Liver (tissue), 9 donors: ENCODE measurements around the gene TBC1D20. TPM values are rescaled to one million over a fixed set of nuclear protein-coding genes. Genes with fewer than 3 reads are reported as not detected.

Experiments used
- DNase-seq: peaks from one replicate; pipeline ENCODE4 v3.0.0-alpha.2; 2017; ENCODE audit warnings: low spot score
- H3K27ac ChIP-seq, 2 donors: one replicate each; pipeline ENCODE4 v1.7.0; 2013; ENCODE audit warnings: inconsistent platforms in 2 of 2, low read length in 2 of 2, control low read depth in 1 of 2, low read depth in 1 of 2, mild to moderate bottlenecking in 1 of 2
- H3K27me3 ChIP-seq, 4 donors: one replicate each; pipeline versions ENCODE4 v1.6.1 to v1.7.0; 2013; ENCODE audit warnings: low read length in 3 of 4, inconsistent platforms in 1 of 4, mild to moderate bottlenecking in 1 of 4, moderate library complexity in 1 of 4; ENCODE audit not compliant: control insufficient read depth in 4 of 4, insufficient read depth in 4 of 4
- H3K36me3 ChIP-seq, 4 donors: one replicate each; pipeline versions ENCODE4 v1.6.1 to v1.7.0; 2013; ENCODE audit warnings: low read length in 3 of 4, mild to moderate bottlenecking in 3 of 4, low read depth in 1 of 4, moderate library complexity in 1 of 4; ENCODE audit not compliant: control insufficient read depth in 4 of 4, insufficient read depth in 3 of 4
- H3K4me1 ChIP-seq, 4 donors: one replicate each; pipeline versions ENCODE4 v1.6.1 to v1.7.0; 2013; ENCODE audit warnings: low read length in 3 of 4, mild to moderate bottlenecking in 3 of 4, moderate library complexity in 1 of 4; ENCODE audit not compliant: control insufficient read depth in 4 of 4, insufficient read depth in 4 of 4
- H3K4me3 ChIP-seq, 3 donors: one replicate each; pipeline versions ENCODE4 v1.6.1 to v1.7.0; 2013; ENCODE audit warnings: low read length in 3 of 3, control low read depth in 1 of 3, low read depth in 1 of 3, mild to moderate bottlenecking in 1 of 3
- H3K9ac ChIP-seq, 2 donors: one replicate each; pipeline ENCODE4 v1.7.0; 2013; ENCODE audit warnings: low read length in 2 of 2, mild to moderate bottlenecking in 2 of 2, moderate library complexity in 2 of 2, control low read depth in 1 of 2, low read depth in 1 of 2
- H3K9me3 ChIP-seq, 4 donors: one replicate each; pipeline versions ENCODE4 v1.6.1 to v1.7.0; 2013; ENCODE audit warnings: low read length in 3 of 4; ENCODE audit not compliant: control insufficient read depth in 4 of 4
- EGR1 ChIP-seq, 2 donors: IDR thresholded peaks; 2 replicates each; pipeline ENCODE4 v1.6.1; 2016 to 2018; ENCODE audit warnings: antibody characterized with exemption in 2 of 2, low read depth in 2 of 2
- FOXA1 ChIP-seq: IDR thresholded peaks from 2 replicates; pipeline ENCODE4 v1.6.1; 2016; ENCODE audit warnings: antibody characterized with exemption
- FOXA2 ChIP-seq: IDR thresholded peaks from 2 replicates; pipeline ENCODE4 v1.6.1; 2016; ENCODE audit warnings: antibody characterized with exemption
- GABPA ChIP-seq, 2 donors: IDR thresholded peaks in 1 of 2; conservative IDR thresholded peaks in 1 of 2; 2 replicates each; pipeline ENCODE4 v1.6.1; 2016; ENCODE audit warnings: antibody characterized with exemption in 2 of 2, mild to moderate bottlenecking in 1 of 2, moderate library complexity in 1 of 2
- HNF4A ChIP-seq, 2 donors: conservative IDR thresholded peaks; 2 replicates each; pipeline ENCODE4 v1.6.1; 2016; ENCODE audit warnings: antibody characterized with exemption in 2 of 2, mild to moderate bottlenecking in 2 of 2
- HNF4G ChIP-seq: IDR thresholded peaks from 2 replicates; pipeline ENCODE4 v1.6.1; 2016; ENCODE audit warnings: antibody characterized with exemption
- JUND ChIP-seq, 2 donors: IDR thresholded peaks; 2 replicates each; pipeline ENCODE4 v1.6.1; 2016; ENCODE audit warnings: antibody characterized with exemption in 2 of 2
- NR2F2 ChIP-seq: IDR thresholded peaks from 2 replicates; pipeline ENCODE4 v1.6.1; 2016; ENCODE audit warnings: antibody characterized with exemption
- RAD21 ChIP-seq, 2 donors: IDR thresholded peaks; 2 replicates each; pipeline ENCODE4 v1.6.1; 2016; ENCODE audit warnings: antibody characterized with exemption in 2 of 2, mild to moderate bottlenecking in 2 of 2
- RXRA ChIP-seq, 2 donors: IDR thresholded peaks; 2 replicates each; pipeline ENCODE4 v1.6.1; 2017 to 2018; ENCODE audit warnings: antibody characterized with exemption in 2 of 2, mild to moderate bottlenecking in 1 of 2
- TAF1 ChIP-seq: conservative IDR thresholded peaks from 2 replicates; pipeline ENCODE4 v1.6.1; 2016; ENCODE audit warnings: antibody characterized with exemption, mild to moderate bottlenecking
- YY1 ChIP-seq: IDR thresholded peaks from 2 replicates; pipeline ENCODE4 v1.6.1; 2016; ENCODE audit warnings: antibody characterized with exemption, mild to moderate bottlenecking
- WGBS: extraction: QIAGEN DNeasy Blood & Tissue Kit; methylation state at CpG from one replicate; pipeline ENCODE4 v1.1.7; 2013; 5-methylcytosine and 5-hydroxymethylcytosine counted together
- polyA plus RNA-seq, 2 donors: library from polyadenylated mRNA; stranded (reverse) in 1 of 2; unstranded in 1 of 2; fragments of 200-250 nt in 1 of 2; fragments of >200 nt in 1 of 2; fragmentation: Nextera tagmentation in 1 of 2; extraction: Ambion mirVana in 1 of 2; gene quantifications; one replicate each; pipeline versions ENCODE4 v1.2.1 to v1.2.3, GENCODE V29; 2013 to 2015
- total RNA-seq, 2 donors: library from RNA; depleted of rRNA; stranded (reverse); fragments of >200 nt; gene quantifications; one replicate each; pipeline ENCODE4 v1.2.3, GENCODE V29; 2014
- TF ChIP-seq, protein P1 (sequence below): IDR thresholded peaks from 2 replicates; pipeline ENCODE4 v1.6.1; 2016; ENCODE audit warnings: antibody characterized with exemption
- TF ChIP-seq, protein P2 (sequence below): fragments of 150-350 bp; IDR thresholded peaks from 2 replicates; pipeline ENCODE4 v1.5.1; 2017; ENCODE audit warnings: improper control_type of control experiment, low read depth, low read length; ENCODE audit not compliant: missing input control
- TF ChIP-seq, protein P3 (sequence below): IDR thresholded peaks from 2 replicates; pipeline ENCODE4 v1.6.1; 2016; ENCODE audit warnings: antibody characterized with exemption, mild to moderate bottlenecking
- TF ChIP-seq, protein P4 (sequence below): IDR thresholded peaks from 2 replicates; pipeline ENCODE4 v1.6.1; 2016; ENCODE audit warnings: antibody characterized with exemption
- donor health status: healthy.
- donor health status: healthy.
- donor health status: healthy.
- donor health status: healthy.
- donor health status: healthy.

TBC1D20 gene
- total and polyA plus RNA-seq, 4 donors: 8.7 to 18.9 (median 11.9) TPM

DNA sequence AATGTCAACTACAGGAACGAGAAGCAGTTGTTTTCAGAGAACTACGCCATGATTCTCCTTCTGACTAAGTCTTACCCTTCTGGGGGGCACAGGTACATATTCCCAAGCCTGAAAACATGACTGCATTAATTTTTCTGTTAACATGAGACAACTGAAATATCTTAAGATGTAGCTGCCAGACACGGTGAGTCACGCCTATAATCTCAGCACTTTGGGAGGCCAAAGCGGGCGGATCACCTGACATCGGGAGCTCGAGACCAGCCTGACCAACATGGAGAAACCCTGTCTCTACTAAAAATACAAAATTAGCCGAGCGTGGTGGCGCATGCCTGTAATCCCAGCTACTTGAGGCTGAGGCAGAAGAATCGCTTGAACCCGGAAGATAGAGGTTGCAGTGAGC is 21.7 kb downstream of the TBC1D20 start:
- 97% methylated on average over 13 of the region's 13 CpGs for WGBS
- no peak overlapping the region for H3K9ac ChIP-seq
- TF ChIP-seq FOXA2 (no peak), TAF1 (no peak), HNF4A (conservative IDR thresholded peaks at IDR 0.05) (no peak), GABPA (IDR thresholded peaks at IDR 0.05 in 1 of 2, conservative IDR thresholded peaks at IDR 0.05 in 1 of 2) (no peak), JUND (IDR thresholded peaks at IDR 0.05) (no peak), FOXA1 (no peak), HNF4G (no peak), NR2F2 (no peak), RXRA (IDR thresholded peaks at IDR 0.05) (no peak), YY1 (no peak), RAD21 (IDR thresholded peaks at IDR 0.05) (no peak), EGR1 (IDR thresholded peaks at IDR 0.05; ENCODE audit: low read depth in 2 of 2) (no peak)
- TF ChIP-seq, protein P1, sequence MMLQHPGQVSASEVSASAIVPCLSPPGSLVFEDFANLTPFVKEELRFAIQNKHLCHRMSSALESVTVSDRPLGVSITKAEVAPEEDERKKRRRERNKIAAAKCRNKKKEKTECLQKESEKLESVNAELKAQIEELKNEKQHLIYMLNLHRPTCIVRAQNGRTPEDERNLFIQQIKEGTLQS: no peak
- TF ChIP-seq, protein P2, sequence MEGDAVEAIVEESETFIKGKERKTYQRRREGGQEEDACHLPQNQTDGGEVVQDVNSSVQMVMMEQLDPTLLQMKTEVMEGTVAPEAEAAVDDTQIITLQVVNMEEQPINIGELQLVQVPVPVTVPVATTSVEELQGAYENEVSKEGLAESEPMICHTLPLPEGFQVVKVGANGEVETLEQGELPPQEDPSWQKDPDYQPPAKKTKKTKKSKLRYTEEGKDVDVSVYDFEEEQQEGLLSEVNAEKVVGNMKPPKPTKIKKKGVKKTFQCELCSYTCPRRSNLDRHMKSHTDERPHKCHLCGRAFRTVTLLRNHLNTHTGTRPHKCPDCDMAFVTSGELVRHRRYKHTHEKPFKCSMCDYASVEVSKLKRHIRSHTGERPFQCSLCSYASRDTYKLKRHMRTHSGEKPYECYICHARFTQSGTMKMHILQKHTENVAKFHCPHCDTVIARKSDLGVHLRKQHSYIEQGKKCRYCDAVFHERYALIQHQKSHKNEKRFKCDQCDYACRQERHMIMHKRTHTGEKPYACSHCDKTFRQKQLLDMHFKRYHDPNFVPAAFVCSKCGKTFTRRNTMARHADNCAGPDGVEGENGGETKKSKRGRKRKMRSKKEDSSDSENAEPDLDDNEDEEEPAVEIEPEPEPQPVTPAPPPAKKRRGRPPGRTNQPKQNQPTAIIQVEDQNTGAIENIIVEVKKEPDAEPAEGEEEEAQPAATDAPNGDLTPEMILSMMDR: no peak

DNA sequence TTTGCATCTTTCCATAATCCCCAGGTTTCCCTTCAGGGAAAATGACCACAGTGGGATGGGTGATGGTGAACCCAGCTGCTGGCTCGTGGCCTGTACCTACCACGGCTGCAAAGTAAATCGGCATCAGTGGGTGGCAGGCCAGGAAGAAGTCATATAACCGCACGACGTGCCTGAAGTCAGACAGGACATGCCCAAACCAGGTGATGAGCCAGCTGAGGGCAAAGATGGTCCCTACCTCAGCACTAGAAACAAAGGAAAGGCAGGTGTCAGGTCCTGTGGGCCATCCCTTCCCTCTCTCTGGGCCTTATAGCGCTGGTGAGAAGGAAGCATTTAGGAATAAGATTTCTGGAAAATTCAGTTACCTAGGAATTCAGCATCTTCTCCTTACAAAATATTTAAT is 22.2 kb downstream of the TBC1D20 start:
- no peaks in the 10 kb centered on the region for H3K9me3 ChIP-seq
- no peak for DNase-seq
- no peaks in the 10 kb centered on the region for H3K27me3 ChIP-seq
- H3K9ac ChIP-seq: no peak overlapping the region
- no peak overlapping the region for H3K4me3 ChIP-seq
- no peak for TF ChIP-seq HNF4G
- H3K27ac ChIP-seq: no peak overlapping the region
- WGBS: 97% methylated on average over 7 of the region's 7 CpGs
- peaks cover 12 to 68% (median 42%) of the 10 kb centered on the region in 4 donors for H3K36me3 ChIP-seq
- peaks cover 0 to 8% (median 5%) of the 10 kb centered on the region in 4 donors for H3K4me1 ChIP-seq

More for the DNA sequence above, 21.7 kb downstream of the TBC1D20 start:
- DNase-seq: no peak
- no peak overlapping the region for H3K4me3 ChIP-seq
- H3K9me3 ChIP-seq: no peaks in the 10 kb centered on the region
- H3K27me3 ChIP-seq: no peaks in the 10 kb centered on the region
- H3K4me1 ChIP-seq: peaks cover 0 to 4% (median 2%) of the 10 kb centered on the region in 4 donors
- peaks cover 12 to 65% (median 41%) of the 10 kb centered on the region in 4 donors for H3K36me3 ChIP-seq
- H3K27ac ChIP-seq: no peak overlapping the region

DNA sequence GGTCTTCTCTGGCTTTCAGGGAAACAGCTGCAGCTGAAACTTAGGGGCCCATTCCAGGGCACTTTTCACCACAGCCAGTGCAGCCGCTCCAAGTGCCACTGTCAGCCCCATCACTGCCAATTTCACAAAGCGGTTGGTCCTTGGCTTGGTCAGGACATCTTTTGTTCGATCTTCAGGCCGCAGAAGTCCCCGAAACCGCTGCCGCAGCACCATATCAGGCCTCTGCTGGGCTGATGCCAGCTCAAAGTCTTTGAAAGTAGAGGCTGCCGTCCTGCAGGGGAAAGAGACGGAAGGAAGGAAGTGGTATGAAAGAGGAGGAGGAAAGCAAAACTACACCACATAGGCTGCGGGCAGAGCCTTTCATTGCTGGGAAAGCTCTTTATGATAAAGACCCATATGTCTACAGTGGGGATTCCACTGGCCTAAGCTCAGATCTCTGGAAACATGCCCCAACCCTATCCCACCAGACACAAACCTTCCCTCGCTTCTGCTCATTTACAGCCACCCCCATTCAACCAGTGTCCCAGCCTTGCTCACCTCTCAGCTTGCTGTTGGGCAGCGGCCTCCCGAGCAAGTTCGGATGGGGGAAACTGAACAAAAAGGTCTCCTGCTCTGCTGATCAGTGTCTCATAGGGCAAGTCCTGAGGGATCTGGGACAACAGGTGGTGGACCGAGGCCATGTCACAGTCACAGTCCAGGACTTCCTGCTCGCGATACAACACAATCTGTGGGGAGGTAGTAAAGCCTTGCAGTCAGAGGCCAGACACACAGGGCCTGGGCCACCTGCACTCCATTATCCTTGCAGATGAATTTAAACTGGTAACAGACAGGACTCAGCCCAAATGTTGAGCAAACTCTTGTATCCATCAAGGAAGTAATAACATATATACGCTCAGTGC is 23.5 kb downstream of the TBC1D20 start:
- H3K36me3 ChIP-seq: peaks cover 7 to 59% (median 36%) of the 10 kb centered on the region in 4 donors
- H3K4me3 ChIP-seq: no peak overlapping the region
- no peak overlapping the region for H3K9ac ChIP-seq
- peaks cover 3 to 20% (median 16%) of the 10 kb centered on the region in 4 donors for H3K4me1 ChIP-seq
- 70% methylated on average over 18 of the region's 18 CpGs for whole genome bisulfite sequencing
- H3K27me3 ChIP-seq: no peaks in the 10 kb centered on the region
- H3K9me3 ChIP-seq: no peaks in the 10 kb centered on the region
- DNase-seq: no peak
- H3K27ac ChIP-seq: no peak overlapping the region
- TF ChIP-seq NR2F2 (no peak), FOXA2 (no peak), RXRA (IDR thresholded peaks at IDR 0.05) (no peak), EGR1 (IDR thresholded peaks at IDR 0.05; ENCODE audit: low read depth in 2 of 2) (no peak), HNF4A (conservative IDR thresholded peaks at IDR 0.05) (no peak)
- TF ChIP-seq, protein P3, sequence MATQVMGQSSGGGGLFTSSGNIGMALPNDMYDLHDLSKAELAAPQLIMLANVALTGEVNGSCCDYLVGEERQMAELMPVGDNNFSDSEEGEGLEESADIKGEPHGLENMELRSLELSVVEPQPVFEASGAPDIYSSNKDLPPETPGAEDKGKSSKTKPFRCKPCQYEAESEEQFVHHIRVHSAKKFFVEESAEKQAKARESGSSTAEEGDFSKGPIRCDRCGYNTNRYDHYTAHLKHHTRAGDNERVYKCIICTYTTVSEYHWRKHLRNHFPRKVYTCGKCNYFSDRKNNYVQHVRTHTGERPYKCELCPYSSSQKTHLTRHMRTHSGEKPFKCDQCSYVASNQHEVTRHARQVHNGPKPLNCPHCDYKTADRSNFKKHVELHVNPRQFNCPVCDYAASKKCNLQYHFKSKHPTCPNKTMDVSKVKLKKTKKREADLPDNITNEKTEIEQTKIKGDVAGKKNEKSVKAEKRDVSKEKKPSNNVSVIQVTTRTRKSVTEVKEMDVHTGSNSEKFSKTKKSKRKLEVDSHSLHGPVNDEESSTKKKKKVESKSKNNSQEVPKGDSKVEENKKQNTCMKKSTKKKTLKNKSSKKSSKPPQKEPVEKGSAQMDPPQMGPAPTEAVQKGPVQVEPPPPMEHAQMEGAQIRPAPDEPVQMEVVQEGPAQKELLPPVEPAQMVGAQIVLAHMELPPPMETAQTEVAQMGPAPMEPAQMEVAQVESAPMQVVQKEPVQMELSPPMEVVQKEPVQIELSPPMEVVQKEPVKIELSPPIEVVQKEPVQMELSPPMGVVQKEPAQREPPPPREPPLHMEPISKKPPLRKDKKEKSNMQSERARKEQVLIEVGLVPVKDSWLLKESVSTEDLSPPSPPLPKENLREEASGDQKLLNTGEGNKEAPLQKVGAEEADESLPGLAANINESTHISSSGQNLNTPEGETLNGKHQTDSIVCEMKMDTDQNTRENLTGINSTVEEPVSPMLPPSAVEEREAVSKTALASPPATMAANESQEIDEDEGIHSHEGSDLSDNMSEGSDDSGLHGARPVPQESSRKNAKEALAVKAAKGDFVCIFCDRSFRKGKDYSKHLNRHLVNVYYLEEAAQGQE: no peak
- TF ChIP-seq, protein P4, sequence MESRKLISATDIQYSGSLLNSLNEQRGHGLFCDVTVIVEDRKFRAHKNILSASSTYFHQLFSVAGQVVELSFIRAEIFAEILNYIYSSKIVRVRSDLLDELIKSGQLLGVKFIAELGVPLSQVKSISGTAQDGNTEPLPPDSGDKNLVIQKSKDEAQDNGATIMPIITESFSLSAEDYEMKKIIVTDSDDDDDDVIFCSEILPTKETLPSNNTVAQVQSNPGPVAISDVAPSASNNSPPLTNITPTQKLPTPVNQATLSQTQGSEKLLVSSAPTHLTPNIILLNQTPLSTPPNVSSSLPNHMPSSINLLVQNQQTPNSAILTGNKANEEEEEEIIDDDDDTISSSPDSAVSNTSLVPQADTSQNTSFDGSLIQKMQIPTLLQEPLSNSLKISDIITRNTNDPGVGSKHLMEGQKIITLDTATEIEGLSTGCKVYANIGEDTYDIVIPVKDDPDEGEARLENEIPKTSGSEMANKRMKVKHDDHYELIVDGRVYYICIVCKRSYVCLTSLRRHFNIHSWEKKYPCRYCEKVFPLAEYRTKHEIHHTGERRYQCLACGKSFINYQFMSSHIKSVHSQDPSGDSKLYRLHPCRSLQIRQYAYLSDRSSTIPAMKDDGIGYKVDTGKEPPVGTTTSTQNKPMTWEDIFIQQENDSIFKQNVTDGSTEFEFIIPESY: no peak
- TF ChIP-seq, protein P1: no peak
